GM21786 (cell line): ENCODE measurements around the gene SCAF1.

ENCODE experiments used
- ATAC-seq: cut with Tn5 transposase; IDR thresholded peaks from one replicate; pipeline ENCODE4 v1.9.1; 2021; ENCODE audit not compliant: unreplicated experiment

The SCAF1 gene

GRCh38 chr19:49642492-49643035 is 555 bp downstream of the SCAF1 start:
- no peak for ATAC-seq

GRCh38 chr19:49643466-49643865 is 1.5 kb downstream of the SCAF1 start:
- ATAC-seq, result no peak

GRCh38 chr19:49645592-49645991 is 3.6 kb downstream of the SCAF1 start:
- ATAC-seq, result no peak

- no peak for ATAC-seq
Measured at GRCh38 chr19:49645995-49646394, 4.0 kb downstream of the SCAF1 start.

- ATAC-seq, result no peak
Measured at GRCh38 chr19:49646586-49646985, 4.6 kb downstream of the SCAF1 start.

GRCh38 chr19:49651029-49651819 is 9.2 kb downstream of the SCAF1 start:
- no peak for ATAC-seq

- ATAC-seq, result no peak
Measured at GRCh38 chr19:49651820-49652550, 10.0 kb downstream of the SCAF1 start.

- no peak for ATAC-seq
Measured at GRCh38 chr19:49652551-49653465, 10.8 kb downstream of the SCAF1 start.

GRCh38 chr19:49653466-49653806 is 11.4 kb downstream of the SCAF1 start:
- ATAC-seq, result no peak

GRCh38 chr19:49654581-49654980 is 12.6 kb downstream of the SCAF1 start:
- ATAC-seq, result no peak

GRCh38 chr19:49655570-49656455 is 13.8 kb downstream of the SCAF1 start:
- no peak for ATAC-seq

GRCh38 chr19:49656456-49657109 is 14.6 kb downstream of the SCAF1 start:
- no peak for ATAC-seq

GRCh38 chr19:49657493-49658138 is 15.6 kb downstream of the SCAF1 start:
- no peak for ATAC-seq

GRCh38 chr19:49658139-49658517 is 16.1 kb downstream of the SCAF1 start:
- ATAC-seq, result no peak

- no peak for ATAC-seq
Measured at GRCh38 chr19:49658566-49659442, 16.8 kb downstream of the SCAF1 start.

- no peak for ATAC-seq
Measured at GRCh38 chr19:49660338-49660961, 18.4 kb downstream of the SCAF1 start.

GRCh38 chr19:49662011-49662410 is 20.0 kb downstream of the SCAF1 start:
- no peak for ATAC-seq

- ATAC-seq, result no peak
Measured at GRCh38 chr19:49663224-49663623, 21.2 kb downstream of the SCAF1 start.
